Measurements from ENCODE around the gene CCNQ.

The CCNQ gene

GRCh38 chrX:153554519-153555167, 44.3 kb downstream of the CCNQ start:
- H3K36me3 ChIP-seq (ENCODE audit: control insufficient read depth, low read depth, low read length) = no peaks in the 10 kb centered on the region

GRCh38 chrX:153551135-153551534, 47.8 kb downstream of the CCNQ start:
- Histone ChIP-seq H3K9me3 (ENCODE audit: control insufficient read depth, low read depth, low read length) (peaks cover 9% of the 10 kb centered on the region), H3K4me1 (ENCODE audit: control insufficient read depth, low read depth, low read length) (no peaks in the 10 kb centered on the region), H3K27ac (ENCODE audit: low read length) (no peak overlapping the region), H3K9ac (ENCODE audit: low read length) (no peak overlapping the region), H3K4me3 (ENCODE audit: low read length) (no peak overlapping the region), H3K27me3 (ENCODE audit: control insufficient read depth, insufficient read depth, low read length) (no peaks in the 10 kb centered on the region), H3K36me3 (ENCODE audit: control insufficient read depth, low read depth, low read length) (no peaks in the 10 kb centered on the region)

More at GRCh38 chrX:153554519-153555167, 44.3 kb downstream of the CCNQ start:
- Histone ChIP-seq H3K4me3 (ENCODE audit: low read length) (no peak overlapping the region), H3K9me3 (ENCODE audit: control insufficient read depth, low read depth, low read length) (peaks cover 9% of the 10 kb centered on the region), H3K27ac (ENCODE audit: low read length) (no peak overlapping the region), H3K4me1 (ENCODE audit: control insufficient read depth, low read depth, low read length) (no peaks in the 10 kb centered on the region), H3K27me3 (ENCODE audit: control insufficient read depth, insufficient read depth, low read length) (no peaks in the 10 kb centered on the region), H3K9ac (ENCODE audit: low read length) (no peak overlapping the region)

- peaks cover 9% of the 10 kb centered on the region for H3K9me3 ChIP-seq (ENCODE audit: control insufficient read depth, low read depth, low read length)
- H3K4me3 ChIP-seq (ENCODE audit: low read length) = no peak overlapping the region
- H3K36me3 ChIP-seq (ENCODE audit: control insufficient read depth, low read depth, low read length) = no peaks in the 10 kb centered on the region
Observed at GRCh38 chrX:153549807-153550206, 49.1 kb downstream of the CCNQ start.

GRCh38 chrX:153549231-153549630, 49.7 kb downstream of the CCNQ start:
- Histone ChIP-seq H3K27me3 (ENCODE audit: control insufficient read depth, insufficient read depth, low read length) (no peaks in the 10 kb centered on the region), H3K27ac (ENCODE audit: low read length) (no peak overlapping the region), H3K36me3 (ENCODE audit: control insufficient read depth, low read depth, low read length) (no peaks in the 10 kb centered on the region), H3K4me3 (ENCODE audit: low read length) (no peak overlapping the region), H3K9me3 (ENCODE audit: control insufficient read depth, low read depth, low read length) (peaks cover 9% of the 10 kb centered on the region), H3K9ac (ENCODE audit: low read length) (no peak overlapping the region), H3K4me1 (ENCODE audit: control insufficient read depth, low read depth, low read length) (no peaks in the 10 kb centered on the region)

More at GRCh38 chrX:153549807-153550206, 49.1 kb downstream of the CCNQ start:
- Histone ChIP-seq H3K4me1 (ENCODE audit: control insufficient read depth, low read depth, low read length) (no peaks in the 10 kb centered on the region), H3K27ac (ENCODE audit: low read length) (no peak overlapping the region), H3K9ac (ENCODE audit: low read length) (no peak overlapping the region), H3K27me3 (ENCODE audit: control insufficient read depth, insufficient read depth, low read length) (no peaks in the 10 kb centered on the region)

GRCh38 chrX:153547195-153547594, 51.7 kb downstream of the CCNQ start:
- Histone ChIP-seq H3K27me3 (ENCODE audit: control insufficient read depth, insufficient read depth, low read length) (no peaks in the 10 kb centered on the region), H3K27ac (ENCODE audit: low read length) (no peak overlapping the region), H3K4me1 (ENCODE audit: control insufficient read depth, low read depth, low read length) (no peaks in the 10 kb centered on the region), H3K4me3 (ENCODE audit: low read length) (no peak overlapping the region), H3K36me3 (ENCODE audit: control insufficient read depth, low read depth, low read length) (no peaks in the 10 kb centered on the region), H3K9ac (ENCODE audit: low read length) (no peak overlapping the region), H3K9me3 (ENCODE audit: control insufficient read depth, low read depth, low read length) (peaks cover 5% of the 10 kb centered on the region)

- H3K4me1 ChIP-seq (ENCODE audit: control insufficient read depth, low read depth, low read length) = no peaks in the 10 kb centered on the region
- H3K9me3 ChIP-seq (ENCODE audit: control insufficient read depth, low read depth, low read length) = peaks cover 3% of the 10 kb centered on the region
- H3K9ac ChIP-seq (ENCODE audit: low read length) = no peak overlapping the region
- H3K27me3 ChIP-seq (ENCODE audit: control insufficient read depth, insufficient read depth, low read length) = no peaks in the 10 kb centered on the region
- no peak overlapping the region for H3K27ac ChIP-seq (ENCODE audit: low read length)
- no peak overlapping the region for H3K4me3 ChIP-seq (ENCODE audit: low read length)
- H3K36me3 ChIP-seq (ENCODE audit: control insufficient read depth, low read depth, low read length) = no peaks in the 10 kb centered on the region
Observed at GRCh38 chrX:153546386-153546785, 52.6 kb downstream of the CCNQ start.

- H3K9ac ChIP-seq (ENCODE audit: low read length) = no peak overlapping the region
- H3K4me3 ChIP-seq (ENCODE audit: low read length) = no peak overlapping the region
- H3K4me1 ChIP-seq (ENCODE audit: control insufficient read depth, low read depth, low read length) = no peaks in the 10 kb centered on the region
- H3K27ac ChIP-seq (ENCODE audit: low read length) = no peak overlapping the region
- no peaks in the 10 kb centered on the region for H3K36me3 ChIP-seq (ENCODE audit: control insufficient read depth, low read depth, low read length)
- no peaks in the 10 kb centered on the region for H3K27me3 ChIP-seq (ENCODE audit: control insufficient read depth, insufficient read depth, low read length)
- H3K9me3 ChIP-seq (ENCODE audit: control insufficient read depth, low read depth, low read length) = peaks cover 3% of the 10 kb centered on the region
Observed at GRCh38 chrX:153544727-153545126, 54.2 kb downstream of the CCNQ start.

- Histone ChIP-seq H3K27ac (ENCODE audit: low read length) (no peak overlapping the region), H3K4me1 (ENCODE audit: control insufficient read depth, low read depth, low read length) (no peaks in the 10 kb centered on the region), H3K4me3 (ENCODE audit: low read length) (no peak overlapping the region), H3K9ac (ENCODE audit: low read length) (no peak overlapping the region), H3K9me3 (ENCODE audit: control insufficient read depth, low read depth, low read length) (peaks cover 3% of the 10 kb centered on the region), H3K36me3 (ENCODE audit: control insufficient read depth, low read depth, low read length) (no peaks in the 10 kb centered on the region), H3K27me3 (ENCODE audit: control insufficient read depth, insufficient read depth, low read length) (no peaks in the 10 kb centered on the region)
Observed at GRCh38 chrX:153539979-153540358, 59.0 kb downstream of the CCNQ start.

- Histone ChIP-seq H3K4me1 (ENCODE audit: control insufficient read depth, low read depth, low read length) (no peaks in the 10 kb centered on the region), H3K27ac (ENCODE audit: low read length) (no peak overlapping the region), H3K9ac (ENCODE audit: low read length) (no peak overlapping the region), H3K4me3 (ENCODE audit: low read length) (no peak overlapping the region), H3K36me3 (ENCODE audit: control insufficient read depth, low read depth, low read length) (no peaks in the 10 kb centered on the region), H3K27me3 (ENCODE audit: control insufficient read depth, insufficient read depth, low read length) (no peaks in the 10 kb centered on the region), H3K9me3 (ENCODE audit: control insufficient read depth, low read depth, low read length) (peaks cover 3% of the 10 kb centered on the region)
Observed at GRCh38 chrX:153539171-153539978, 59.6 kb downstream of the CCNQ start.

GRCh38 chrX:153538424-153538823, 60.5 kb downstream of the CCNQ start:
- H3K36me3 ChIP-seq (ENCODE audit: control insufficient read depth, low read depth, low read length) = no peaks in the 10 kb centered on the region
- H3K4me3 ChIP-seq (ENCODE audit: low read length) = no peak overlapping the region
- peaks cover 3% of the 10 kb centered on the region for H3K9me3 ChIP-seq (ENCODE audit: control insufficient read depth, low read depth, low read length)
- no peaks in the 10 kb centered on the region for H3K27me3 ChIP-seq (ENCODE audit: control insufficient read depth, insufficient read depth, low read length)
- H3K4me1 ChIP-seq (ENCODE audit: control insufficient read depth, low read depth, low read length) = no peaks in the 10 kb centered on the region
- H3K9ac ChIP-seq (ENCODE audit: low read length) = no peak overlapping the region
- no peak overlapping the region for H3K27ac ChIP-seq (ENCODE audit: low read length)

Data from iPS-18a (cell line).